Stimulated activated CD8-positive, alpha-beta memory T cell treated with anti-CD3 and anti-CD28 coated beads, Interleukin-15, amount 100 ng/mL, for 24 hours (primary cell): Measurements from ENCODE around the gene STUB1.

ENCODE experiments used
- DNase-seq: peaks from one replicate; pipeline ENCODE4 v3.0.0-alpha.2; 2020; ENCODE audit warnings: low read depth

The STUB1 gene

GRCh38 chr16:679814-680624 lies at the start of gene STUB1:
TSS of gene STUB1 (plus strand) at chr16:680410. CDS start at chr16:680526, 116 bp downstream.
- DNase-seq, result peak; percentile 83

GRCh38 chr16:630815-631405 lies 49.3 kb upstream of the STUB1 start, which contains the start of gene WFIKKN1:
TSS of gene WFIKKN1 (plus strand) at chr16:630985. CDS start at chr16:631254, 269 bp downstream.
- DNase-seq, result no peak

- DNase-seq, result no peak
Measured at GRCh38 chr16:631808-632358, 48.3 kb upstream of the STUB1 start.

- DNase-seq, result no peak
Measured at GRCh38 chr16:632486-633335, 47.5 kb upstream of the STUB1 start.

- DNase-seq, result no peak
Measured at GRCh38 chr16:633336-634050, 46.7 kb upstream of the STUB1 start.

GRCh38 chr16:634051-634670 lies 46.0 kb upstream of the STUB1 start:
- DNase-seq, result no peak

- DNase-seq, result no peak
Measured at GRCh38 chr16:634996-635395, 45.2 kb upstream of the STUB1 start.

GRCh38 chr16:635573-636205 lies 44.5 kb upstream of the STUB1 start:
- no peak for DNase-seq

- peak; percentile 98 for DNase-seq
Measured at GRCh38 chr16:636206-637080, 43.8 kb upstream of the STUB1 start, which contains the start of gene METTL26. TSS of gene METTL26 (minus strand) at chr16:636305. CDS start at chr16:636290, 15 bp downstream.

GRCh38 chr16:637081-638018 lies 42.9 kb upstream of the STUB1 start:
- DNase-seq, result peak; percentile 82

GRCh38 chr16:638034-638543 lies 42.1 kb upstream of the STUB1 start:
- DNase-seq, result no peak

- DNase-seq, result no peak
Measured at GRCh38 chr16:638836-639235, 41.4 kb upstream of the STUB1 start.

GRCh38 chr16:640614-641013 lies 39.6 kb upstream of the STUB1 start:
- no peak for DNase-seq

GRCh38 chr16:641326-642188 lies 38.7 kb upstream of the STUB1 start, which contains the start of gene MCRIP2:
TSS of gene MCRIP2 (plus strand) at chr16:641828. CDS start at chr16:641992, 164 bp downstream.
- DNase-seq, result peak; percentile 46

GRCh38 chr16:642189-643049 lies 37.8 kb upstream of the STUB1 start:
- no peak for DNase-seq

GRCh38 chr16:643050-643368 lies 37.2 kb upstream of the STUB1 start:
- DNase-seq, result no peak
